ENCODE results near the gene CST8. TPM values are rescaled to one million over a fixed set of nuclear protein-coding genes. Genes with fewer than 3 reads are reported as not detected.

The CST8 gene
- total RNA-seq, 1 donor from 2014 or later, result not detected

- intact Hi-C loops (cut with DNase I), result no loop called here
- H3K9me3 ChIP-seq, result no peaks in the 10 kb centered on the region
- DNase-seq (ENCODE audit: extremely low spot score in 2 of 2), result no peak
- no peaks in the 10 kb centered on the region for H3K36me3 ChIP-seq
- no peaks in the 10 kb centered on the region for H3K27me3 ChIP-seq
- no peak overlapping the region for H3K27ac ChIP-seq
- no peak overlapping the region for H3K4me3 ChIP-seq
- H3K4me1 ChIP-seq, result no peaks in the 10 kb centered on the region
- no peak for TF ChIP-seq POLR2AphosphoS5 (IDR thresholded peaks at IDR 0.05; ENCODE audit: insufficient read depth in 1 of 2, low read depth in 1 of 2)
- TF ChIP-seq CTCF (IDR thresholded peaks at IDR 0.05), result no peak
- TF ChIP-seq POLR2A (IDR thresholded peaks at IDR 0.05), result no peak
Measured at GRCh38 chr20:23530937-23531567, 40.1 kb downstream of the CST8 start.

- no peak for TF ChIP-seq POLR2A (IDR thresholded peaks at IDR 0.05)
- no peak for TF ChIP-seq POLR2AphosphoS5 (IDR thresholded peaks at IDR 0.05; ENCODE audit: insufficient read depth in 1 of 2, low read depth in 1 of 2)
- TF ChIP-seq CTCF (IDR thresholded peaks at IDR 0.05), result no peak
- Histone ChIP-seq H3K36me3 (no peaks in the 10 kb centered on the region), H3K4me1 (no peaks in the 10 kb centered on the region), H3K27ac (no peak overlapping the region), H3K9me3 (no peaks in the 10 kb centered on the region), H3K4me3 (no peak overlapping the region), H3K27me3 (no peaks in the 10 kb centered on the region)
- intact Hi-C loops (cut with DNase I), result no loop called here
- DNase-seq (ENCODE audit: extremely low spot score in 2 of 2), result no peak
Measured at GRCh38 chr20:23532533-23532932, 41.6 kb downstream of the CST8 start.

- intact Hi-C loops (cut with DNase I), result no loop called here
- H3K36me3 ChIP-seq, result no peaks in the 10 kb centered on the region
- no peak for TF ChIP-seq POLR2AphosphoS5 (IDR thresholded peaks at IDR 0.05; ENCODE audit: insufficient read depth in 1 of 2, low read depth in 1 of 2)
- no peak for TF ChIP-seq CTCF (IDR thresholded peaks at IDR 0.05)
- no peak for TF ChIP-seq POLR2A (IDR thresholded peaks at IDR 0.05)
- H3K27me3 ChIP-seq, result no peaks in the 10 kb centered on the region
- no peaks in the 10 kb centered on the region for H3K4me1 ChIP-seq
- H3K9me3 ChIP-seq, result no peaks in the 10 kb centered on the region
- DNase-seq (ENCODE audit: extremely low spot score in 2 of 2), result no peak
- no peak overlapping the region for H3K27ac ChIP-seq
- no peak overlapping the region for H3K4me3 ChIP-seq
Measured at GRCh38 chr20:23533161-23533560, 42.2 kb downstream of the CST8 start.

- TF ChIP-seq POLR2A (IDR thresholded peaks at IDR 0.05), result no peak
- no peak for TF ChIP-seq POLR2AphosphoS5 (IDR thresholded peaks at IDR 0.05; ENCODE audit: insufficient read depth in 1 of 2, low read depth in 1 of 2)
- no peak for TF ChIP-seq CTCF (IDR thresholded peaks at IDR 0.05)
- no peak overlapping the region for H3K4me3 ChIP-seq
- H3K27ac ChIP-seq, result no peak overlapping the region
- intact Hi-C loops (cut with DNase I), result no loop called here
- H3K4me1 ChIP-seq, result no peaks in the 10 kb centered on the region
- H3K9me3 ChIP-seq, result no peaks in the 10 kb centered on the region
- no peaks in the 10 kb centered on the region for H3K36me3 ChIP-seq
- no peaks in the 10 kb centered on the region for H3K27me3 ChIP-seq
- DNase-seq (ENCODE audit: extremely low spot score in 2 of 2), result no peak
Measured at GRCh38 chr20:23534801-23535593, 44.1 kb downstream of the CST8 start.
